Upper lobe of right lung (tissue), 1 donor: Measurements from ENCODE around the gene DCAF8L1. TPM values are rescaled to one million over a fixed set of nuclear protein-coding genes. Genes with fewer than 3 reads are reported as not detected.

Experiments
- ATAC-seq: fragments of 200-7000 bp; cut with Tn5 transposase; one replicate; pipeline ENCODE4 v1.9.1; 2020; ENCODE audit warnings: mild to moderate bottlenecking, moderate library complexity
- DNase-seq: peaks from one replicate; pipeline ENCODE4 v3.0.0-alpha.2; 2020
- H3K27ac ChIP-seq: fragments of 200-600 bp; one replicate; pipeline ENCODE4 v1.8.0; 2022
- H3K27me3 ChIP-seq: fragments of 200-600 bp; one replicate; pipeline ENCODE4 v1.8.0; 2022; ENCODE audit warnings: mild to moderate bottlenecking
- H3K36me3 ChIP-seq: fragments of 200-600 bp; one replicate; pipeline ENCODE4 v1.8.0; 2022
- H3K4me1 ChIP-seq: fragments of 200-600 bp; one replicate; pipeline ENCODE4 v1.8.0; 2022
- H3K4me3 ChIP-seq: fragments of 200-600 bp; one replicate; pipeline ENCODE4 v1.8.0; 2022; ENCODE audit warnings: mild to moderate bottlenecking
- H3K9me3 ChIP-seq: fragments of 200-600 bp; one replicate; pipeline ENCODE4 v1.8.0; 2022
- intact Hi-C: fragments of 100-400 bp; cut with DNase I; formaldehyde crosslinking; loops from one replicate; pipeline ENCODE4 v1.11.0; 2022
- long read RNA-seq: library from polyadenylated mRNA; unstranded; transcript quantifications from one replicate; pipeline ENCODE4 v2.0.0, GENCODE V29; 2021
- total RNA-seq: library from RNA; stranded (reverse); fragmentation: NEBNext Ultra II Directional; extraction: Animal tissue kit (Norgen Biotek cat#: 25700); gene quantifications from one replicate; pipeline ENCODE4 v1.2.1, GENCODE V29; 2021
- TF ChIP-seq, protein P1 (sequence below): fragments of 200-600 bp; IDR thresholded peaks from one replicate; pipeline ENCODE4 v1.8.0; 2022; ENCODE audit warnings: antibody characterized with exemption
- donor health status: DM: no; HTN: yes; CAD: no; lungs with severe emphysema.

DCAF8L1 gene
- not detected for total RNA-seq
- long read RNA-seq = 0 reads

DNA sequence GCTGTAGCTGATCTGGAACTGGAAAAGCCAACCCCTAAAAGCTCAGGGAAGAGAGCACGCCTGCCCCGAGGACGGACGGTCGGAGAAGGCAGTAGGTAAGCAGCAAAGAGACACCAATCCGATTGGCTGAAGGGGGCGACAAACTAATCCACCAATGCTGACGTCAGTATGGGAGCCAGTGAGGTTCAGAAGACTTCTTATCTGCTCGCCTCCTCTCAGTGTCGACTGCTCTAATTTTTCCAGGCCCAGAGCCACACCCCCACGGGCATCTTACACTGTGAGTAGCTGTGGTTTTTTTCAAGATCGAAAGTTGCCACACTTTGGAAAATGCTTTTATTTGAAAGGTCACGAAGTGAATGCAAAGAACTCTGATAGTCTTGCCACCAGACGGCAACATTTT lies at the start of gene DCAF8L1:
Gene DCAF8L1 (minus strand): TSS at position 101 of the 400 bp plus-strand sequence. CDS start 115 bp downstream, outside the sequence.
- Histone ChIP-seq H3K4me1 (no peaks in the 10 kb centered on the region), H3K4me3 (no peak within 1 kb of the TSS), H3K36me3 (no peaks in the 10 kb centered on the region), H3K27me3 (no peaks in the 10 kb centered on the region), H3K27ac (no peak within 1 kb of the TSS), H3K9me3 (no peaks in the 10 kb centered on the region)
- no peak for DNase-seq
- TF ChIP-seq, protein P1, sequence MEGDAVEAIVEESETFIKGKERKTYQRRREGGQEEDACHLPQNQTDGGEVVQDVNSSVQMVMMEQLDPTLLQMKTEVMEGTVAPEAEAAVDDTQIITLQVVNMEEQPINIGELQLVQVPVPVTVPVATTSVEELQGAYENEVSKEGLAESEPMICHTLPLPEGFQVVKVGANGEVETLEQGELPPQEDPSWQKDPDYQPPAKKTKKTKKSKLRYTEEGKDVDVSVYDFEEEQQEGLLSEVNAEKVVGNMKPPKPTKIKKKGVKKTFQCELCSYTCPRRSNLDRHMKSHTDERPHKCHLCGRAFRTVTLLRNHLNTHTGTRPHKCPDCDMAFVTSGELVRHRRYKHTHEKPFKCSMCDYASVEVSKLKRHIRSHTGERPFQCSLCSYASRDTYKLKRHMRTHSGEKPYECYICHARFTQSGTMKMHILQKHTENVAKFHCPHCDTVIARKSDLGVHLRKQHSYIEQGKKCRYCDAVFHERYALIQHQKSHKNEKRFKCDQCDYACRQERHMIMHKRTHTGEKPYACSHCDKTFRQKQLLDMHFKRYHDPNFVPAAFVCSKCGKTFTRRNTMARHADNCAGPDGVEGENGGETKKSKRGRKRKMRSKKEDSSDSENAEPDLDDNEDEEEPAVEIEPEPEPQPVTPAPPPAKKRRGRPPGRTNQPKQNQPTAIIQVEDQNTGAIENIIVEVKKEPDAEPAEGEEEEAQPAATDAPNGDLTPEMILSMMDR = no peak
- no peak for ATAC-seq
- intact Hi-C loops = no loop called here

- Histone ChIP-seq H3K9me3 (no peaks in the 10 kb centered on the region), H3K4me3 (no peak overlapping the region), H3K4me1 (no peaks in the 10 kb centered on the region), H3K27me3 (no peaks in the 10 kb centered on the region), H3K27ac (no peak overlapping the region), H3K36me3 (no peaks in the 10 kb centered on the region)
- no peak for ATAC-seq
- intact Hi-C loops = no loop called here
- DNase-seq = no peak
- TF ChIP-seq, protein P1 = no peak
These were observed 41.1 kb upstream of the DCAF8L1 start for GRCh38 chrX:28022371-28022770.

DNA sequence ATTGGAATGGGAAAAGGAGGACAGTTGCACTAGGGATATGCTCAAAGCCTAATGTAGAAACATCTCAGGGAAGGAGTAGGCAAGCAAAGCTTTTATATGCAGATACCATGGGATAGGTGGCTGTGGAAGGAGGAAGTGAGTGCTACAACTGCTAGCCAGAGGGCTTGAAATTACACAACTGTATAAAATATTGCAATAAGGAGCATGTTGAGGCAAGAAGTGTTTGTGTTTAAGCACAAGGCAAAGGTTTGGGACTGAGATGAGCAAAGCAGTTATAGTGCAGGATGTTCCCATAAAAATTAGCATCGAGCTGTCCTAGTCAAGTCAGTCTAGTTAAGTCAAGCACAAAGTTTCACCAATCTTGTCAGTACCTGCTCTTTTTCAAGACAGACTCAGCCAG lies 35.6 kb upstream of the DCAF8L1 start:
- H3K36me3 ChIP-seq = no peaks in the 10 kb centered on the region
- intact Hi-C loops = no loop called here
- H3K4me1 ChIP-seq = no peaks in the 10 kb centered on the region

GRCh38 chrX:28015993-28016392 lies 34.7 kb upstream of the DCAF8L1 start:
- no peak overlapping the region for H3K4me3 ChIP-seq
- DNase-seq (no peak), ATAC-seq (no peak)
- H3K27me3 ChIP-seq = no peaks in the 10 kb centered on the region
- H3K27ac ChIP-seq = no peak overlapping the region
- H3K4me1 ChIP-seq = no peaks in the 10 kb centered on the region
- intact Hi-C loops = no loop called here
- H3K36me3 ChIP-seq = no peaks in the 10 kb centered on the region
- TF ChIP-seq, protein P1 = no peak
- no peaks in the 10 kb centered on the region for H3K9me3 ChIP-seq

More for the DNA sequence above, 35.6 kb upstream of the DCAF8L1 start:
- no peak for DNase-seq
- no peak overlapping the region for H3K4me3 ChIP-seq
- ATAC-seq = no peak
- TF ChIP-seq, protein P1 = no peak
- H3K9me3 ChIP-seq = no peaks in the 10 kb centered on the region
- no peak overlapping the region for H3K27ac ChIP-seq
- H3K27me3 ChIP-seq = no peaks in the 10 kb centered on the region

DNA sequence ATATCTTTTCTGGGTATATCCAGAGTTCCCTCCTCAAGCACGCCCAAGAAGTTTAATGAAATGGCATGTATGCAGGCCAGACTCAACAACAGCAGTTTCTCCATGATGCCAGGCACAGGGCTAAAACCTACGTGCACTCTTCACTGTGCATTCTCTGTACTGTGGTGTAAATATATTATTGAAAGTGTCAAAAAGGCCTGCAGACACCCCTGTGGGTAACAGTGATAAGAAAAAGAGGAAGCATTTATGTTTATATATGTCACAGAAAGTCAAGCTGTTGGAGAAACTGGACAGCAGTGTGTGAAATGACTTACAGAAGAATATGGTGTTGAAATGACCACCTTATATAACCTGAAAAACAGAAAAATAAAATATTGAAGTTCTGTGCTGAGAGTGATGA lies 29.6 kb upstream of the DCAF8L1 start:
- H3K36me3 ChIP-seq = no peaks in the 10 kb centered on the region
- H3K27ac ChIP-seq = no peak overlapping the region
- intact Hi-C loops = no loop called here
- TF ChIP-seq, protein P1 = no peak
- no peak overlapping the region for H3K4me3 ChIP-seq
- H3K27me3 ChIP-seq = no peaks in the 10 kb centered on the region
- H3K9me3 ChIP-seq = no peaks in the 10 kb centered on the region
- no peaks in the 10 kb centered on the region for H3K4me1 ChIP-seq
- ATAC-seq (no peak), DNase-seq (no peak)

DNA sequence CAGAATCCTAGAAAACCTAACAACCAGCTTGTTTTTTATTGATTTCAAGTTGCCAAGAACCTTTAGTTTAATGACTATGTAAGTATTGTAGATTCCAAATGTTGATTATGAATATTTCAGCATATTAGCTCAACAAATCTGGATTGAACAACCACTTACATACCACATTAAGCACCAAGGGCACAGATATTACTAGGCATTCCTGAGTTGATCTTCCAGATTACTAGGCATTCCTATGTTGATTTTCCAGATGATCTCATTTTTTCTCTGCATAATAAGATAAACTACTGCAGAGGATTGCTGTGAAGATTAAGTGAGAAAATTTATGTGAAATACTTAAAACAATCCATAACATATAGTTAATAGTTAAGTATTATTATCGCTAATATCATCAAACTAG lies 17.4 kb upstream of the DCAF8L1 start:
- H3K4me3 ChIP-seq = no peak overlapping the region
- TF ChIP-seq, protein P1 = no peak
- intact Hi-C loops = no loop called here
- H3K4me1 ChIP-seq = no peaks in the 10 kb centered on the region
- H3K27me3 ChIP-seq = no peaks in the 10 kb centered on the region
- no peak overlapping the region for H3K27ac ChIP-seq
- H3K36me3 ChIP-seq = no peaks in the 10 kb centered on the region
- ATAC-seq (no peak), DNase-seq (no peak)
- H3K9me3 ChIP-seq = no peaks in the 10 kb centered on the region
